ENCODE results near the gene MRPS14. TPM values are rescaled to one million over a fixed set of nuclear protein-coding genes. Genes with fewer than 3 reads are reported as not detected.

MRPS14 gene
- total RNA-seq, 1 experiment from 2014 or later = 29.4 TPM

- no peaks in the 10 kb centered on the region for H3K4me1 ChIP-seq (ENCODE audit: control insufficient read depth in 1 of 2, insufficient read depth in 2 of 2, low read length in 2 of 2)
- BruUV-seq (replicated peaks) = no TSS peak
- H3K9me2 ChIP-seq (ENCODE audit: insufficient read depth) = no peaks in the 10 kb centered on the region
- TF ChIP-seq ZBTB33 (IDR thresholded peaks at IDR 0.05; ENCODE audit: extremely low read depth, insufficient replicate concordance, low read length) (no peak), ZFX (IDR thresholded peaks at IDR 0.05) (no peak), POLR2AphosphoS5 (IDR thresholded peaks at IDR 0.05; ENCODE audit: low read depth, low read length) (no peak), JUND (IDR thresholded peaks at IDR 0.05) (no peak), SRF (IDR thresholded peaks at IDR 0.05; ENCODE audit: low read depth) (no peak), REST (IDR thresholded peaks at IDR 0.05; ENCODE audit: low read depth) (no peak)
- H3K27ac ChIP-seq (ENCODE audit: low read depth, low read length) = no peak overlapping the region
- H3K4me2 ChIP-seq (ENCODE audit: low read length) = no peak overlapping the region
- CTCF ChIA-PET = no interaction called here
- no peaks in the 10 kb centered on the region for H3K27me3 ChIP-seq (ENCODE audit: insufficient read depth, low read length)
- DNase-seq (ENCODE audit: low read depth, low spot score) = no peak
- no peak for ATAC-seq
- RAD21 ChIA-PET (ENCODE audit: low non-redundant PET in 1 of 2, low total read pairs in 2 of 2, uncharacterized antibody in 2 of 2, unreplicated experiment in 2 of 2) = no interaction called here
- intact Hi-C loops (cut with micrococcal nuclease) = no loop called here
- no peak overlapping the region for H2AFZ ChIP-seq (ENCODE audit: low read depth, low read length, poor library complexity, severe bottlenecking)
- no peaks in the 10 kb centered on the region for H4K20me1 ChIP-seq (ENCODE audit: insufficient read depth)
- no peaks in the 10 kb centered on the region for H3K36me3 ChIP-seq (ENCODE audit: control insufficient read depth in 1 of 2, insufficient read depth in 2 of 2, low read length in 2 of 2)
- POLR2A ChIA-PET = interaction anchor here (1.4 kb wide), 1 partner anchor 13 kb away, joined by 3 read pairs; no protein-coding TSS in a partner anchor
- no peak overlapping the region for H3K9ac ChIP-seq (ENCODE audit: low read length)
- H3K79me2 ChIP-seq (ENCODE audit: insufficient read depth, low read length) = no peaks in the 10 kb centered on the region
- no peaks in the 10 kb centered on the region for H3K9me3 ChIP-seq (ENCODE audit: control insufficient read depth in 1 of 2, insufficient read depth in 1 of 2, low read depth in 1 of 2, low read length in 2 of 2)
- no peak overlapping the region for H3K4me3 ChIP-seq (replicated peaks in 1 of 2; ENCODE audit: low read depth in 1 of 2, low read length in 2 of 2)
These were observed 19.4 kb upstream of the MRPS14 start for GRCh38 chr1:175042650-175043049.

Measured in HCT116 (cell line).